Activated gamma-delta T cell treated with anti-CD3 and anti-CD28 coated beads, Interleukin-2, amount 50 U/mL, for 16 hours (primary cell): ENCODE measurements around the gene FOXP2.
"Not testable (repeated sequence)": the region's sequence is repeated elsewhere in the genome, so short reads cannot be mapped to it uniquely, and the experiment has no call there.

Experiments used
- DNase-seq: peaks from one replicate; pipeline ENCODE4 v3.0.0-alpha.2; 2020; ENCODE audit warnings: low read depth

Gene FOXP2

DNA sequence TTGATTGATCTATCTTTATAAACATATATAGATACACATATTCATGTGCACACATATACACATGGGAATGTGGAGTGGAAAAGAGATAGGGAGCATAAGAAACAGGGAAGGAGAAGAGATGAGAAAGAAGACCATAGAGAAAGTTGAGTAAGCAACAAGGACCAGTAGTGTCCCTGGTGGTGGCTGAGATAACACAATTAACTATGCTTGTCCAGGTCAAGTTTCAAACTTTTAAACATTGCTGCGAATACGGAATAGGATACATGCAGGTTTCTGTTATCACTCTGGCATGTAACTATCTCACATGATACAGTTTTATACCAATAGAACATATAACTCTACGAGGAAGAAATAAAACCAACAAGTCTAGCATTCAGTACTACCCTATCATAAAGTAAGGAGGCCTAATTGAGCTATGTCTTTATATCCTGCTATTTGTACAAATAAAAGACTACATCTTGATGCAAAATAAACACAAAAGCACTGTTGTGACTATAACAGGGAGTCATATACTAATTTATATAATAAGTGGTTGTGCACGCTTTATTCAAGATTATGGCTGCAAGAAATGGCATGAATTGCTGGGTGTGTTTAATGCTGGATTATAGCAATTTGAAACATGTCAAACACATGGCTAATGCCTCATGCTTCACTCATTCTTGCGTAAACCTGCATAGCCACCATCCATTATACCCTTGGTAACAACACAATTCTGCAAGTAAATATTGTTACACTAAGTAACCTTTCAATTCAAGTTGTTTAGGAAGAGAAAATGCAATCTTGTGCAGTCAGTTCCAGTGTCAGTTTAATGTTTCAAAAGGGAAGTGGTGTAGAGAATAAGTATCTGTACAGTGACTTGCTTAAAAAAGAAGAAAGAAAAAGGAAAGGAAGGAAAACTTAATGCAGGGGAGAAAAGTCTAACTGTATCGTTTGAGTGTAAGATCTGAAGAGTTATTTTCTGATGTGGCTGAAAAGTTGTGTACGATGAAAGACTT lies 8.2 kb downstream of the FOXP2 start:
- DNase-seq, result no peak

DNA sequence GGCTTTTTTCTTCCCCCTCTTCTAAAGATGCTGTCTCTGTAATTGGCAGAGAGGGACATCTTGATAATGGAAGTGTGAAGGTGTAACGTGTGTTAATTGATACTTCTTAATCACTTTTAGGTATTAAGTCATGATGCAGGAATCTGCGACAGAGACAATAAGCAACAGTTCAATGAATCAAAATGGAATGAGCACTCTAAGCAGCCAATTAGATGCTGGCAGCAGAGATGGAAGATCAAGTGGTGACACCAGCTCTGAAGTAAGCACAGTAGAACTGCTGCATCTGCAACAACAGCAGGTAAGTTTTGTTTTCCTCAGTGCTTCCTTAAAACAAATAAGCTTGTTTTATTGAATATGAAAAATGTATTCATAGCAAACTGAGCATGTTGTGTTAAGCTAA lies 11.8 kb downstream of the FOXP2 start:
- no peak for DNase-seq

DNA sequence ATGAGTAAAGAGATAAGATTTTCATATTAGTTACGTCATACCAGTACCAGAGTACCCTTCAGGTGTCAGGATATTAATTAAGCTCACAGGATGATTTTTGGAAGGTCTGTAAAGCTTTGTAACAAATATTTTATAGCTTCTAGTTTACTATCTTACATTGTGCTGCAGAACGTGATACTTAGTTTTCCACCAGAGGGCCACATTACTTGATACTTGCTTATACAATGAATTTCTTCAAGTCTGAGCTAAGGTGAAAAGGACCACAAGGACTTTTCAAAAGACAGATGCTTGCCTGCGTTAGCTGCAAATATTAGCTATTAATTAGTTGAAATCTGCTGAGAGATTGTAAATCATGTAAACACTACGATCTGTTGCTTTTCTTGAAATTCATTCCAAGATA lies 12.2 kb downstream of the FOXP2 start:
- no peak for DNase-seq

DNA sequence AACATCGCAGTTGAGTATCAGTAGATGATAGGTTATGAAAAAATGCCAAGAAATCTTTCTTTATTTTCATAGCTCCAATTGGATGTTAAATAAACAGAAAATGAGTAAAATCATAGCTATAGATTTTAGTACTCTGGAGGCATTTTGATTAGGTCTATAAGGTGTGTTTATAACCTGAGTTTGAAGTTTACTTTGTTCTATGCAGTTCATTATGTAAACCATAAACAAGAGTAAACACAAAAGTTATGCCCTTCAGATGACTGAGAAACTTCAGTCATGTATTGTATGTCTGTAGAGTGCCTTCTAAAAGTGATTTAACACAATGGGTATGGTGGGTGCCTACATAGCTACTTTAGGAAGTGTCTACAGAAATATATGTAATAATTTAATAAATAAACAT lies 13.6 kb downstream of the FOXP2 start:
- DNase-seq, result no peak

DNA sequence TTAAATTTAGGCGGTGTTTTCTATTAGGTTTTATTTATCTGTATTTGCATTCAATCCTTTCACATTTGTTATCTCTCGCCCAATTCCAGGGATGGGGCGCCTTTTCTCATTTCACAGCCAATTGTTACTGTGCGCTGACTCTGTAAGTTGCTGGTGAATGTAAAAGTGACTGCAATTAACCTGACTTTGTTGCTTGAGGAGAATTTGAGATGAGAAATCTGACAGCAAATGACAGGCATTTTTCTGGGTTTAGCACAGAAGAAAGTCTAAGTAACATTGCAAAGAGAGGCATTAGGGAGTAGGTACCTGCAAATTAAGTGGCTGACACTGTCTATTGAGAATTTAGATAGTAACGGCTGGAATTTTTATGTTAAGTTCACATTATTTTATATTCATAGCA lies 16.6 kb downstream of the FOXP2 start:
- no peak for DNase-seq

DNA sequence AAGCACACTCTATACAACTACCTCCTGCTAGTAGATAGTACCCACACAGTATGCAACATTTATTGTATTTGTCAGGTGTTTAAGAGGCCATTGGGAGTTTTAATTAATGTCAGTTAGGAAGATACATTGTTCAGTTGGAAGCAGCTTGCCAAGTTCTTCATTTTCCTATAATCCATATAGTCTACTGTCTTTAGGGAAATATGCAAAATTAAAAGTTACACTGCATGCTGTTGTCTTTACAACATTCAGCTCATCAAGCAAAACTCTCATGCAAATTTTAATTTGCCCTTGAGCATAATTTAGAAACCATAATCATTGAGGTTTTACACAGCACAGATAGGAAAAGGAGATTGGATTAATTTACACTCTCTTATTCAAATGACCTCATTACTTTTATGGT lies 17.4 kb downstream of the FOXP2 start:
- no peak for DNase-seq

DNA sequence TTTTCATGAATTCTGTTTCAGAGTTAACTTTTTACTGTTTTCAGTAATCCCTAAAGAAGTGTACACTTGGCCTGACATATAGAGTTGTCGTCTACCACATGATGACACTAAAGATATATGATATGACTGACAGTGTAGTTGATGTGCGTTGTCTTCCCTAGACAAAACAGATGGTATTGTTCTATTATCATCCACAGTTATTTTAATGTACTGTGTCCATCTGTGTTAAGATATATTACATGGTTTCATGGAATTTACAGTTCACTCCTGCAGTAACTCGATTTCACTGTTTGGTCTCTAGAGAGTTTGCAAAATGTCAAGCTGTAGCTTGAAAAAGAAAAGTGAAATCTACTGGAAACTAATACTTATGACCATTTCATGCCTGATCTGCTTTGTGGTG lies 18.1 kb downstream of the FOXP2 start:
- no peak for DNase-seq

DNA sequence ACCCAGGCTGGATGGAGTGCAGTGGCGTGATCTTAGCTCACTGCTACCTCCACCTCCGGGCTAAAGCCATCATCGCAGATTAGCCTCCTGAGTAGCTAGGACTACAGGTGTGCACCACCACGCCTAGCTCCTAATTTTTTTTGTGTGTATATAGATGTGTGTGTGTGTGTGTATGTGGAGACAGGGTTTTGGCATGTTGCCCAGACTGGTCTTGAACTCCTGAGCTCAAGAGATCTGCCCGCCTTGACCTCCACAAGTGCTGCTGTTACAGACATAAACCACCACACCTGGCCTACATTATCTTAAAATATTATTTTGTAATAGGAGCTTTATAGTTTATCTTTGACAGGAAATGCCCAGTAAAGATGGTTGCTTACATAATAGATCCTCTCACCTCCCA lies 25.0 kb downstream of the FOXP2 start:
- DNase-seq, result no peak

DNA sequence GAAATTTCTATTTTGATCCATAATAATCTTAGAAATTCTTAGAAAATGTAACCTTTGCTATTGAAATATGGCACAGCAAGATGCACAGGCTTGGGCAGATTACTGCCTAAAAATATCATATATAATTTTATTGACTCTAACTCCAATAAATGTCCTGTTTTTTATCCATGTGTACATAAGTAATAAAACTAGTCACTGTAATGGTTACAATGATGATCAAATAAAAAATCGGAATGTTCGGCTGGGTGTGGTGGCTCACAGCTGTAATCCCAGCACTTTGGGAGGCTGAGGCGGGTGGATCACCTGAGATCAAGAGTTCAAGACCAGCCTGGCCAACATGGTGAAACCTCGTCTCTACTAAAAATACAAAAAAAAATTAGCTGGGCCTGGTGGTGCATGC lies 26.3 kb downstream of the FOXP2 start:
- not testable (repeated sequence) for DNase-seq

DNA sequence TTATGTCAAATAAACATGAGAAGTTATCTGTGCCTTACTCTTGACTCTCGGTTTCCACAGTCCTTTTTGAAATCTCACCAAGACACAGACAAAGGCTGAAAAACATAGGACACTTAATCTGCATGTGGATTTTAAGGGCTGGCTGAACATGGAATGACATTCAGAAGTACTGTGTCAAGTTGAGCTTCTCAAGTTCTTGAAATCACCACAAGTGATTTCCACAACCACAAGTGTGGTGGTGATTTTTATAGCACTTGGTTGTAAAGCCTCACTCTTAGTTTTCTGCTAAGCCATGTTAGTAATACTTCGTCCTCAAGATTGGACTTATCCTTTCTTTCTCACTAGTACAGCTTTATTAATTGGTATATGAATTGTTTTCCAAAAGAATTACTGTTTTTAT lies 29.6 kb downstream of the FOXP2 start:
- DNase-seq, result no peak

DNA sequence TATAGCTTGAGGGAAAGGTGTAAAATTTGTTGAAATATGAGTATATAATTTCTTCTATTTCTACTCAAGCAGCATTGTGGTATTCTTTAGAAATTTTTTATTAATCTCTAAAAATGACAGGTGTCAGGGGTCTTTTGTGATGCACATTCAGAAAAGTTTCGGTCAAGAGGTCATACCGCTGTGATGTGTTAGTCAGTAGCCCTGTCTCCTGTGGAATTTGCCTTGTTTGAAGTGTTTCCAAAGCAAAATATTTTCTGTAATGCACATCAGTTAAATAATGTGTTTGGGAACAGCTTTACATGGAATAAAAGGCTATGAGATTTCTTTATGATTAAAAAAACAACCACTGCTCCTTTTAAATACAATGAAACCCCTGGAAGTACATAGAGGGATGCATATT lies 35.8 kb downstream of the FOXP2 start:
- no peak for DNase-seq

DNA sequence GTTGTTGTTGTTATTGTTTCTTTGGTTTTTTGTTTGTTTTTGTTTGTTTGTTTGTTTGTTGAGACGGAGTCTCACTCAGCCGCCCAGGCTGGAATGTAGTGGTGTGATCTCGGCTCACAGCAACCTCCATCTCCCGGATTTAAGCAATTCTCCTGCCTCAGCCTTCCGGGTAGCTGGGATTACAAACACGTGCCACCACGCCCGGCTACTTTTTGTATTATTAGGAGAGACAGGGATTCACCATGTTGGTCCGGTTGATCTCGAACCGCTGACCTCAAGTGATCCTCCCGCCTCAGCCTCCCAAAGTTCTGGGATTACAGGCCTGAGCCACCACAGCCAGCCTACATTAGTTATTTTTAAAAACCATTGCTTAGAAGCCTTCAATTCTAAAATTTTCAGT lies 45.0 kb downstream of the FOXP2 start:
- no peak for DNase-seq

DNA sequence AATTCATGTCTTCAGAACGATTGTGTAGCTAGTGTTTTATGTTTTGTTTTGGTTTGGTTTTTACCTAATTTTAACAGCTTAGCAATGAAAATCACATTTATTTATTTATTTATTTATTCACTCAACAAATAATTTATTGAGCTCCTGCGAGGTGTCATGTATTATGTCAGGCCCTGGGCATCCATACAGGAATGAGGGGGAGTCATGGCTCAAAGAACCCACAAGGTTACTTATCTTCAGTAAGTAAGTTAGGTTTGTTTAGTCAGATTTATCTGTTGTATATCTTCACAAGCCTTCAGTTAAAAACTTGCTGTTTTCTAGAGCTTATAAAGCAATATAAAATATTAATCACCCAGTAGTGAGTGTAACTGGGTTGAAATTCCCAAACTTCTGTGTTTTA lies 45.4 kb downstream of the FOXP2 start:
- DNase-seq, result no peak

DNA sequence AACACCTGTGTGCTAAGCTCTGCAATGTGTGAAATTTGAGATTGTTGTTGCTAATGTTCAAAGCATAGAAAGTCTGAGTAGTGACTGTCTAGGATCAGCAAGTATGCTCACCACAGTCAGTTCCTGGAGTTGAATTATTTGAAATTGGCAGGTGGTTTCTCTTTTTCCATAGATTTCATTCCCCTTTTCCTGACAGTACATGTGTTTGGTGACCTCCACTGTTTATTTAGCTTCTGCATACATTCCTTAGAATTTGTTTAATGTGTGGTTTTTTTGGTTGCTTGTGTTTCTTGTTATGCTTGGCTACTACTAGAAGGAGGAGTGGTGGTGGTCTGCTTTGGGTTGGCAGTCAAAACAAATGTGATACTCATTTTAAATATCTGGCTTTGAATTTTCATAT lies 52.3 kb downstream of the FOXP2 start:
- DNase-seq, result no peak

DNA sequence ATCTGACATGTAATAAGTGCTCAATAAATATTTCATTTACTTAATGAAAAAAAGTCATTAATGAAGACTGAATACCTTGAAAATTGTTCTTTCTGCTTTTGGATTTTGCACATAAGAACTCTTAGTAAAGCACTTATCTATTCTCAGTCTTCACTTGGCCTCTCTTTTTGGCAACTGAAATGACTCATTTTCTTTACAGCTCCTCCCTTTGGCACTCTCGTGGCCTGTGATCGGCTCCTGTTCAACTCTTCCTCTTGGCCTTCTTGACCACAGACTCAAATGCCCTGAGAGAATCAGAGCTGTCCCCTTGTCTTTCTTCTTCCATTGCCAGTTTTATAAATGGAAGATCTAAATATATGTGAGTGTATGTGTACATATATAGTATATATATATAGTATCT lies 54.2 kb downstream of the FOXP2 start:
- DNase-seq, result no peak

DNA sequence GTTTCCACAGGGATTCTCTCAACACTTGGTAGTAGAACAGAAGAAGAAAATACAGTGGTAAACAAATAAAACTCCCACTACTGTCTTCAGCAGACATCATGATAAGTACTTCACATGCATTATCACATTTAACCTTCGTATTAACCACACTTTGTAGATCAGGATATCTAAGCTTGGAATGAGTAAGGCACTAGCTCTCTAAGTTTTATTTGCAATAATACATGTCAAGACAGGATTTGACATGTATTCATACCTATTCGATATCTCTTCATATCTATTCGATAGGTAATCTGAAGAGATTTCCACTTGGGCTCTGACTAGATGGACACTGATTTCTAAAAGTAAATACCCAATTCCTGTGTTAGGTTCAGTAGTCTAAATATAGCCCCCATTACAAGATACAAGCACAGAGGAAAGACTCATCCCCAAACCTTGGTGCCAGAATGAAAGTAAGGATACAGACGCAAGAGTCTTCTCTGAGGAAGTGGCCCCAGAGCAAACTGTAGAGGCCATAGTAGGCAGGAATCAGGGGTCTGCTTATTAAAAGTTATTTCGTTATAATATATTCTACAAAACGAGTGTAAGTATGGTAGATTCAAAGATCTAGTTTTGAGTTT lies 58.4 kb downstream of the FOXP2 start:
- DNase-seq, result no peak

DNA sequence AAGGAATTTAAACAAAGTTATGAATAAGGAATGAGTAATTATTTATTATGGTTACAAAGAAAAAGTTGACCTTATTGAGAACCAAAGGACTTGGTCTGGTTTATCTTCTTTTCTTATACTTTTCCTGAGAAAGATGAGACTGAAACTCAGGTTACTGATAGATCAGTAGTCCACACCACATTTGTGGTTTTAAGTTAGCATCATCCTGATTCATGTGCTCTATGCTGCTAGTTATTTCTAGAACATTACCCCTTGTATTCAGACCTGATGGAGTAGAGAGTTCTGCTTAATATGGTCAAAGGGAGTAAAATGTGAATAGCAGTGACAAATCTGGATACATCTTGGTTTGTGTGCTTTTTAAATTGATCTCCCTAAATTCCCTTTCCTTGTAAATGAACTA lies 63.8 kb downstream of the FOXP2 start:
- DNase-seq, result no peak

DNA sequence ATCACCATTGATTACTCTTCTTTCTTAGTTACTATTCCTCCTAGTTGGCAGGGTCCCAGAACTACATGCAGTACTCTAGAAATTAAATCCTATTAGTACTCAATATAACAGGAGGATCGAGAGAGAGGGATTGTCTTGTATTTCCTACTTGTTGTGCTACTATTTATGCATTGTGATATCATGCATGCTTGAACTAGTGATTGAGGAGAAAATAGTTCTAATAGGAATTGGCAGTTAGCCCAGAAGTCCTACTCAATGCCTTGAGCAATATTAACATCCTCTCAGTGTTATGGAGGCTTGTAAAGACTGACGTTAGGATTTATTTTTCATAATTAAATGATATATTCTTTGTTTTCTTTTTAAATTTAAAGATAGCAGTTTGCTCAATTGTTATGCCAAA lies 67.4 kb downstream of the FOXP2 start:
- no peak for DNase-seq

DNA sequence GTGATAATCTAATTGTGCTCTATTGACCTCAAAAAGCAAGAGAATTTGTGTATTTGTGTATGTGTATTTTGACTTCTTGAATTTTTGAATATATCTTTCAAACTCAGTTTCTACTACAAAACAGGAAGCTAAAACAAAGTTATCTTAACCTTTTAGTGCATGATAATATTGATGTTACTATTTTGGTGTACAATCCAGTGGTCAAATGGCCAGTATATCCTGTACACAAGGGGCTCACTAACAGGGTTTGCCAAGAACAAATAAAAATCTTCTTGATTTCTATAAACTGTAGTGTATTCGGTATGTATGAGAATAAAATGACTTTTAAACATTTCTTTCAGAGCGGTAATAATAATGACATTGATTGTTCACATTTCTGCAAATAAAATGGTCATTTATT lies 69.6 kb downstream of the FOXP2 start:
- DNase-seq, result no peak

DNA sequence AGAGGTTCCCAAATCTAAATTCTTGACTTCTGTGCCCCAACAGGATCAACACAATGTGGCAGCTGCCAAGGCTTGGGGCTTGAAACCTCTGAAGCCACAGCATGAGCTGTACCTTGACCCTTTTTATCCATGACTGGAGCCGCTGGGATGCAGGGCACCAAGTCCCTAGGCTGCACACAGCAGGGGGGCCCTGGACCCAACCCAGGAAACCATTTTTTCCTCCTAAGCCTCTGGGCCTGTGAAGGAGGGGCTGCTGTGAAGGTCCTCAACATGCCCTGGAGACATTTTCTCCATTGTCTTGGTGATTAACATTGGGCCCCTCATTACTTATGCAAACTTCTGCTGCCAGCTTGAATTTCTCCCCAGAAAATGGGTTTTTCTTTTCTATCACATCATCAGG lies 72.6 kb downstream of the FOXP2 start:
- no peak for DNase-seq

DNA sequence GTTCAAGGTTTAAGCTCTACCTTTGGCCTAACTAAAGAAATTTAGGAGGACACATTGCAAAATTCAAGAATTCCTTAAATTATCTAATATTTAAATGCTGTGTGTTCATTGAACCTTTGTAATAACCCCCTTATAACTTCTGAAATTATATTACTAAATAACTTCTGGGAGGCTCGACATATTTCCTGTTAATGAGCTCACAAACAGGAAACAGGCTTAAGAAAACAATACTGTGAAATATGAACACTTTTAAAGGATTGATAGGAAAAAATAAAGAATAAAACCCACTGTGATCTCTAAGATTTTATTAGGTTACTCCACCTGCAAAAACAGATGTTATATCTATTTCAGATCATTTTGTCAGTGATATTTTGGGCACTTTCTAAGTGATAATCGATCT lies 74.1 kb downstream of the FOXP2 start:
- DNase-seq, result no peak

DNA sequence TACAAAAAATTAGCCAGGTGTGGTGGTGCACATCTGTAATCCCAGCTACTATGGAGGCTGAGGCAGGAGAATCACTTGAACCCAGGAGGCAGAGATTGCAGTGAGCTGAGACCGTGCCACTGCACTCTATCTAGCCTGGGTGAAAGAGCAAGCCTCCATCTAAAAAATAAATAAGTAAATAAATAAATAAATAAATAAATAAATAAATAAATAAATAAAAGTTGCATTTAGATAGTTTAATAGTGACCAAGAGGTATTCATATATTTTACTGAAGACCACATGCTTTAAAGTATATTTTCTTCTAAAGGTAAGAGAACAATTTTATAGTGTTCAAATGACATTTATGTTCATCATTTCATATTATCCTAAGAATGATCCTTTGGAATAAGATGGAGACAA lies 82.9 kb downstream of the FOXP2 start:
- DNase-seq, result not testable (repeated sequence)

DNA sequence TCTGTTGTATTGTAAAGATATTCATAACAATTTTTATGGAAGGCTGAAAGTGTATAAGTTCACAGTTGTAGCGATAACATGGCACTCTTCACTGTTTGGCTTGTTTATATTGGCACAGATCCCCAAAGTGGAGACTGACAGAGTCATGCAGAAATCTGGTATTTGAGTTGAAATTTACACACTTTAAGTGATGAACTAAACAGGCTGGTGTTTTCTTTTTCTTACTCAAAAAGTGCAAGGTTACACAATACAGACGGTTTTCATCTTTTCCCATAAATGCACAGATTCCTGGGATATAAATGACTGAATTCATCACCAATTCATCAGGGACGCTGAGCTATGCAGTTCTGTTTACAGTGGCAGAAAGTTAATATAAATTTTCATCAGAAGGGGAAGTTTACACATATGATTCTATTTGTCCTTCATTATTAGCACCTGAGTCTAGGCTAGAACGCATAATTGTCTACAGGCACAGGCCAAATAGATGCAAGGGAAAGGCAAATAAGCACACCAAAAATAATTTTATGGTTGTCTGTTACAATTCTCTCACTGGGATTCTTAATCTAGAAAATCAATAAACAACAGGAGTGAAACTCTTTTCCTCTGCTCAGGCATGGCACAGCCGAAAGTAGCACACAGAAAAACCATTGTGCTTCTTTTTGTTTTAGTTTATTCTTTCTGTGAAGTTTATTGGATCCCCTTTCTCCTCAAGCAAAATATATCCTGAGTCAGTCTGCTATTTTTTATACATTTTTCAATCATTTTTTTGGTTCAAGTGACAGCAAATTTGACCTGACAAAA lies 88.0 kb downstream of the FOXP2 start:
- no peak for DNase-seq
